HG02885 (cell line): Measurements from ENCODE around the gene ZXDC.

Experiments
- ATAC-seq: cut with Tn5 transposase; IDR thresholded peaks from one replicate; pipeline ENCODE4 v1.9.1; 2021; ENCODE audit warnings: mild to moderate bottlenecking; ENCODE audit not compliant: unreplicated experiment, poor library complexity

ZXDC gene

GRCh38 chr3:126439968-126440708 is 35.6 kb downstream of the ZXDC start:
- no peak for ATAC-seq

DNA sequence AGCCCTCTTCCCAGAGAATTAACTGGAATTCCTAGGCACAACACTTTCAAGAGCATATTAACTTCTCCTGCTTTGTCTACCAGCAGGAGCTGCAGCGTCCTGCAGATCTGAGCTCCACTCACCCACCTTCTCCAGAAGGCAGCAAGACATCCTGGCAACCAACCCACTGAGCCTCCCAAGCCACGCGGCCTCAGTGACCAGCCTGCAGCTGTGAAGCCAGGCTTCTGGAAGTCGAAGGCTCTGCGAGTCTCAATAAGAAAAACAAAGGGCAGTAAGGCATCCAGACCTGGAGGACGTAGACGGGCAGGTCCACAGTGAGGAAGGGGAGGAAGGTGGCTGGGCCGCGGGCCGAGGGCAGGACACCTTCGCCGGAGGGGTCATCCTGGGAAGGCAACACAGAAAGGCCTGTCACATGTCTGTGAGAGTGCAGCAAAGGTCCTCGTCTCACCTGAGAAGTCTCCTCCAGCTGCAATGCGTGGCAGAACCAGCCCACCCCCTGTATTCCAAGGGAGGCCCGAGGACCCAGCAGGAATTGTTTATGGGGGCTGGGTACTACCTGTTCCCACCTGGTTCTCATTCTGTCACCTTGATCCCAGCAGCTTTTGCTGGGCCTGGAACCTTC is 36.2 kb downstream of the ZXDC start:
- no peak for ATAC-seq

GRCh38 chr3:126438746-126439145 is 36.9 kb downstream of the ZXDC start:
- no peak for ATAC-seq

GRCh38 chr3:126438186-126438585 is 37.5 kb downstream of the ZXDC start:
- no peak for ATAC-seq

DNA sequence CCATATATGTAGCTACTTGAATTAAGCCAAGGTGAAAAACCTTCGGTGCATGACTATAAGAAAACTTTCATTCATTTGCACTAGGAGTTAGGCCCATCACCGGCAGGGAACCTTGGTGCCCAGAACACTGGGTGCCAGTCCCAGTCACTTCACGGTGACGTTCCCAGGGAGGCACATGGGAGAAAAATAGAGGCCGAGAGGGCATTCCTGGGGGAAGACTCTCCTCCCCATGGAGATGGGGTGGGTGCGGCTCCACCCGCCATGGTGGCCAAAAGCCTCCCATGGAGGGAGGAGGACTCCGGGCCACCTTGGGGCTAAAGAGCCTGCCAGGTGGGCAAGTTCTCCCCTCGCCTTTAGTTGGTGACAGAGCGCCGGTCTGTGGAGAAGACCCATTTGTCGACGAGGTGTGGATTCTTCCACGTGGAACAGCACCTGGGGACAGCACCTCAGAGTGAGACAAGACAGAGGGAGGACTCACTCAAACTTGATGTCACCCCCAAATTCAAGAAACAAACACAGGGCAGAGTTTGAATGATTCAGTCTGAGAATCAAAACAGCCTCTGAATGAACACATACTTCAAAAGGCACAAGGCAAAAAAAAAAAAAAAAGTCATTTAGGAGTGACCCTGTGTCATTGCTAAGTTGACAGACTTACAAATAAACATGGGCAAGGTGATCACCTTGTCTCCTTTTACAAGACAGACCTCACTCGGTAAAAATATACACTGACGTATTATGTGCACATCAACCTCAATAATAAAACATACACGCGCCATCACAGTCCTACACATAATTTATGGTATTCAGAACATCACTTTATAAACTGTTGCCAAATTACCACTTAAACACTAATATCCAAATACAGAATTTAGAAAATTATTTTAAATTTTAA is 38.6 kb downstream of the ZXDC start:
- no peak for ATAC-seq

GRCh38 chr3:126435456-126436315 is 40.0 kb downstream of the ZXDC start:
- no peak for ATAC-seq

DNA sequence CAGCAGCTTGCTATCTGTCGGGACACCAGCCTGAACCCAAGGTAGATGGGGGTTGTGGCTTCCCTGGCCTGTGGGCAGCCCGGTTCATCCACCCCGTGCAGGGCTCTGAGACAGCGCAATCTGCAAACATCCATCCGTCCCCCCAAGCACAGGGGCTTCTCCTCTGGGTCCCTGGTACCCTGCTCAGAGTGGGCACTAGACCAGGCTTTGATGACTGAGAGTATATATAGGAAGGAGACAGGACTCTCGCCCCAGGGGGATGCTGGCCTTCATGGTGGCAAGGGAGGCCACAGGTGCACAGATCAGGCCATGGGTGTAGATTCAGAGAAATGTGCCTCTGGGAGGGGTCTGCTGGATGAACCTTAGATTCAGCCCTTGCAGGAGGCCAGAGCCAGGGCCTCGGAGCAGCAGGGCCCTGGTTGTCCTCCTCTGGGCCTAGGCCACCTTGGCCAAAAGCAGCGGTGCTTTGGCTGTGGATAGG is 40.7 kb downstream of the ZXDC start:
- no peak for ATAC-seq

DNA sequence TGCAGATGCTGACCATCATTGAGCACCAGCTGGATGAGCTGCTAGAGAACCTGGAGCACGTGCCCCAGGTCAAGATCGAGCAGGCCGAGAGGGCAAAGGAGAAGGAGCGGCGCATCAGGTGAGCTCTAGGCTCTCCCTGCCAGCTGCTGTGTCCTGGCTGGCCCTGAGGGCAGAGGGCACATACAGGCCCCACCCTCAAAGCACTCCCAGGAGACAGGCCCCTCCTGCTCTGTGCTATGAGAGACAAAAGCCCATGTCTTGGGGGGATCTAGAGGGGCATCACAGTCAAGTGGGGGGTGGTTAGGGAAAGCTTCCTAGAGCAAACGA is 41.5 kb downstream of the ZXDC start:
- ATAC-seq, result no peak

GRCh38 chr3:126433496-126434263 is 42.0 kb downstream of the ZXDC start:
- ATAC-seq, result no peak

DNA sequence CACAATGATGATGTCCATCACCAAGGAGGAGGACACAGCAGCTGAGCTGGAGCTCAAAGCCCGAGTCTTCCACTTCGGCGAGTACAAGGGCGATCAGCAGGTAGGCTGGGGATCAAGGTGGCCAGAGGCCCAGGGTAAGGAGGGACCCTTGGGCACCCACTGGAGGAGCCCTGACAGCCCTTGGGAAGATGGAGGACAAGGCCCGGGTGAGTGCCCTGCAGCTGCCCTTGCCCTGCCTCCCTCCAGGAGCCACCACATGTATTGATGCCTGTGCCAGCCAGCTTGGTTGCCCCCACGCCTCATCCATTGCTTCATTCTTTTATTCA is 42.6 kb downstream of the ZXDC start:
- ATAC-seq, result no peak

- no peak for ATAC-seq
Observed at GRCh38 chr3:126432361-126433104, 43.2 kb downstream of the ZXDC start.

DNA sequence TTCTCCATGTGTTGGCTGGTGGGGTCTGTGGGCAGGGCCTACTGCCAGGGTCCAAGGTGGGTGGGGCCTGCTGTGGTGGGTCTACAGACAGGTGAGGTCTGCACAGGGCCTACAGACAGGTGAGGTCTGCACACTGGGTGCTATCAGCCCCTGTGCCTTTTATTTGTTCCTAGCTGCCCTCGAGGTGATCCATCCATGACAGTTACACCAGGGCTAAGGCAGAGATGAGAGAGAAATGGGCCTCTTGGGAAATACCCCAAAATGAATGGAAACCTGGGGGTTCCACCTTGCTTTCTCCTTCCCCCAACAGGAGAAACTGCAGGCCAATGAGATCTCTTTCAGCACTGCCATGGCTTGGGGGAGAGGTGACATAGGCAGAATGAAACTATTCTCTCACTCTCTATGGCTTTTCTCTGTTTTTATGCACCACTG is 44.6 kb downstream of the ZXDC start:
- peak; percentile 81 for ATAC-seq

DNA sequence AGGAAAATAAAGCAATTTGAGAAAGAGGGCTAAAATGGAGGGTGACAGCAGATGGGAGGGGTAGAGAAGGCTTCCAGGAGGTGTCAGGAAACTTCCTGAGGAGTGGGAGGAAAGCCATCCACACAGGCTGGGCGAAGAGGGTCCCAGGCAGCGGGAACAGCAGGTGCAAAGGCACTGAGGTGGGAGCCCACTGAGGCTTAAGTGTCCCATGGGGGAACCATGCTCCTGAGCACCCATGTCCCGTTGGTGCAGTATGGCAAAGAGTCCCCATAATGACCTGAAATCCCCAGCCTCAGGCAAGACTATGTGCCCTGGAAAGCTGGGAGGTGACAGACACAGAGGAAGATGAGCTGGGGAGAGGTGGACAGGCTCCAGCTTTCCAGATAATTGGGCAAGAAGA is 50.9 kb downstream of the ZXDC start:
- no peak for ATAC-seq

- ATAC-seq, result no peak
Observed at GRCh38 chr3:126424039-126424717, 51.5 kb downstream of the ZXDC start.

DNA sequence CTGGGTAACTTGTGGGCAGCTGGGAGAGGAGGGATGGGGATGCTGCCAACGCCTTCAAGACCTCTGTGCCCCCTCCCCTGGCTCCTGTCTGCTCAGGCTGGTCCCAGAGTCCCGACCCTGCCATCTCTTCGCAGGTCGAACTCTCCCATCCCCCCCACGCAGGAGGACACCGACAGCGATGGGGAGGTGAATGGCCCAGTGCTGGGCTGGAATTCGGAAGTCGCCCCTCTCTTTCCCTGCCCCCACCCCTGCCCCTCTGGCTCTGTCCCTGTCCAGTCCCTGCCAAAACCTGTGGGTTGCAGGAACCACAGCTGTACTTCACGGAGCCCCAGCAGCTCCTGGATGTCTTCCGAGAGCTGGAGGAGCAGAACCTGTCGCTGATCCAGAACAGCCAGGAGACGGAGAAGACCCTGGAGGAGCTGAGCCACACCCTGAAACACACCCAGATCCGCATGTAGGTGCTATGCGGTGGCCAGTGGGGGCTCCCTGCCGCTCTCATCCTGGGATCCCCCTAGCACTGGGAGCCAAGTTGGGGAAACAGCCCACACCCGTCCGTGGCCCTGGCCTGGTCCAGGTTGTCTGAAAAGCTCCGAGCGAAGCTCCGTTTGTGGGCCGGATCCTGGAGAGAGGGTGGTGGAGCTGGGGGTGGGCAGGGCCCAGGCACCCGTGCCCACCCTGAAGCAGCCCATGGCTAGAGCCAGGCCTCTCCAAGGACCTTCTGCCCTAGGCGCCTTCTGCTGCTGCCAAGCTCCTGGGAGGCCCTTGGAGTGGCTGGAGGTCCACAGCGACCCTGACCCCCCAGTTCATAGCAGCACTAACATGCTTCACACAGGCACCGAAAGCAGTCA is 52.3 kb downstream of the ZXDC start:
- ATAC-seq, result no peak

DNA sequence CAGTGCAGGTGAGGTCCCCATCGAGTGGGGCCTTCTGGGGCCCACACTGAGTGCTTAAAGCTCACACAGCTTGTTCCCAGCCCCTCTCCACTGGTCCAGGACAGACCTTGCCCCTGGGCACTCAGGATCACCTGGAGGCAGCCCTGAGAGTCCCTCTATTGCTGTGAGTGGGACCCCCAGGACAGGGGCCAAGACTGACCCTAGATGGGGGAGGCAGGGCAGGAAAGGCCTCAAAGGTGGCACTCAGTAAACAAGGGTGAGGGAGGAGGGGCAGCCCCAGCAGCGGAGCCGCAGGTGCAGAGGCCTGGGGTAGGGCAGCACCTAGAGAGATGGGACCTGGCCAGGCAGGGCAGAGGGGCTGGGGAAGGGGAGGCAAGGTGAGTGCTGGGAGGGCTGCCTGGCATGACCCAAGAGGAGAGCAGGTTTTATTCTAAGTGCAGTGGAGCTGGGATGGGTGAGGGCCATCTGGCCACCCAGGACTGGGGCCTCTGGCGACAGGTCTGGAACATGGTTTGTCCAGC is 53.1 kb downstream of the ZXDC start:
- ATAC-seq, result no peak

- ATAC-seq, result no peak
Observed at GRCh38 chr3:126422121-126422520, 53.6 kb downstream of the ZXDC start.
